WTC11 (cell line): Measurements from ENCODE around the gene AGFG2. TPM values are rescaled to one million over a fixed set of nuclear protein-coding genes. Genes with fewer than 3 reads are reported as not detected.

Experiments used
- ATAC-seq: fragments of 200-7000 bp; cut with Tn5 transposase; 2 replicates; pipeline ENCODE4 v1.10.0; 2021; ENCODE audit warnings: mild to moderate bottlenecking, moderate library complexity
- CTCF ChIA-PET: fragments of 300-600 bp; sonication (Branson Sonifier 250); formaldehyde crosslinking; loops from one replicate; lab custom pipeline; 2021; ENCODE audit warnings: antibody characterized with exemption; lab: Charles Lee
- POLR2A ChIA-PET: fragments of 350-600 bp; sonication (Branson Sonifier 250); formaldehyde crosslinking; loops from one replicate; lab custom pipeline; 2021; ENCODE audit warnings: antibody characterized with exemption; lab: Charles Lee
- DNase-seq: peaks from one replicate; pipeline ENCODE4 v3.0.0; 2021; ENCODE audit warnings: low spot score
- H3K27ac Mint-ChIP-seq: 2 replicates; pipeline ENCODE4 v1.8.0; 2021; ENCODE audit warnings: mixed read lengths
- H3K27me3 Mint-ChIP-seq: 2 replicates; pipeline ENCODE4 v1.8.0; 2021; ENCODE audit warnings: low read depth, mild to moderate bottlenecking, moderate library complexity, mixed read lengths
- H3K36me3 Mint-ChIP-seq: 2 replicates; pipeline ENCODE4 v1.8.0; 2021; ENCODE audit warnings: mixed read lengths
- H3K4me1 Mint-ChIP-seq: 2 replicates; pipeline ENCODE4 v1.8.0; 2022; ENCODE audit warnings: mixed read lengths
- H3K4me3 Mint-ChIP-seq: 2 replicates; pipeline ENCODE4 v1.8.0; 2021; ENCODE audit warnings: mild to moderate bottlenecking, moderate library complexity, mixed read lengths
- H3K9me3 Mint-ChIP-seq: 2 replicates; pipeline ENCODE4 v1.8.0; 2021; ENCODE audit warnings: mixed read lengths
- CREB1 ChIP-seq: sonication (generic); formaldehyde crosslinking; IDR thresholded peaks from 2 replicates; pipeline ENCODE4 v1.8.0; 2023; ENCODE audit warnings: mild to moderate bottlenecking, missing genetic modification reagents
- EMX1 ChIP-seq: fragments of 250-450 bp; sonication (Bioruptor Pico); IDR thresholded peaks from 2 replicates; pipeline ENCODE4 v1.8.0; 2021; ENCODE audit warnings: mild to moderate bottlenecking
- JUN ChIP-seq: sonication (generic); formaldehyde crosslinking; IDR thresholded peaks from 2 replicates; pipeline ENCODE4 v1.8.0; 2023; ENCODE audit warnings: mild to moderate bottlenecking, missing genetic modification reagents
- KAT7 ChIP-seq: sonication (generic); formaldehyde crosslinking; IDR thresholded peaks from 2 replicates; pipeline ENCODE4 v1.8.1; 2023; ENCODE audit warnings: missing genetic modification reagents, mild to moderate bottlenecking, borderline replicate concordance
- NR2C2 ChIP-seq: sonication (generic); formaldehyde crosslinking; IDR thresholded peaks from 2 replicates; pipeline ENCODE4 v1.8.0; 2022; ENCODE audit warnings: mild to moderate bottlenecking, missing genetic modification reagents
- PRRX2 ChIP-seq: fragments of 250-450 bp; sonication (Bioruptor Pico); IDR thresholded peaks from 2 replicates; pipeline ENCODE4 v1.8.0; 2021; ENCODE audit warnings: mild to moderate bottlenecking
- SP1 ChIP-seq: sonication (generic); formaldehyde crosslinking; conservative IDR thresholded peaks from 2 replicates; pipeline ENCODE4 v1.8.1; 2022; ENCODE audit warnings: missing genetic modification reagents
- ZNF317 ChIP-seq: sonication (generic); formaldehyde crosslinking; IDR thresholded peaks from 2 replicates; pipeline ENCODE4 v1.8.1; 2023; ENCODE audit warnings: low read depth, mild to moderate bottlenecking, moderate library complexity, missing genetic modification reagents, borderline replicate concordance
- ZNF396 ChIP-seq: fragments of 250-450 bp; sonication (Bioruptor Pico); IDR thresholded peaks from 2 replicates; pipeline ENCODE4 v1.8.0; 2021; ENCODE audit warnings: mild to moderate bottlenecking, moderate library complexity, borderline replicate concordance
- total RNA-seq: library from RNA; stranded (reverse); gene quantifications from 3 replicates; pipeline ENCODE4 v1.2.3, GENCODE V29; 2021
- TF ChIP-seq, protein P1 (sequence below): sonication (generic); formaldehyde crosslinking; IDR thresholded peaks from 2 replicates; pipeline ENCODE4 v1.8.1; 2022; ENCODE audit warnings: low read depth, missing genetic modification reagents, borderline replicate concordance
- TF ChIP-seq, protein P2 (sequence below): sonication (generic); formaldehyde crosslinking; IDR thresholded peaks from 2 replicates; pipeline ENCODE4 v1.8.0; 2022; ENCODE audit warnings: missing genetic modification reagents
- TF ChIP-seq, protein P3 (sequence below): sonication (generic); formaldehyde crosslinking; IDR thresholded peaks from 2 replicates; pipeline ENCODE4 v1.8.1; 2023; ENCODE audit warnings: mild to moderate bottlenecking, moderate library complexity, missing genetic modification reagents
- TF ChIP-seq, protein P4 (sequence below): fragments of 250-450 bp; sonication (Bioruptor Pico); IDR thresholded peaks from 2 replicates; pipeline ENCODE4 v1.9.0; 2021; ENCODE audit warnings: mild to moderate bottlenecking
- TF ChIP-seq, protein P5 (sequence below): sonication (generic); formaldehyde crosslinking; IDR thresholded peaks from 2 replicates; pipeline ENCODE4 v1.8.0; 2022; ENCODE audit warnings: mild to moderate bottlenecking, missing genetic modification reagents
- TF ChIP-seq, protein P6 (sequence below): sonication (generic); formaldehyde crosslinking; IDR thresholded peaks from 2 replicates; pipeline ENCODE4 v1.8.1; 2022; ENCODE audit warnings: mild to moderate bottlenecking, missing genetic modification reagents, moderate library complexity, borderline replicate concordance
- TF ChIP-seq, protein P7 (sequence below): sonication (generic); formaldehyde crosslinking; conservative IDR thresholded peaks from 2 replicates; pipeline ENCODE4 v1.8.1; 2023; ENCODE audit warnings: mild to moderate bottlenecking, low read depth, missing genetic modification reagents, moderate library complexity
- TF ChIP-seq, protein P8 (sequence below): sonication (generic); formaldehyde crosslinking; IDR thresholded peaks from 2 replicates; pipeline ENCODE4 v1.8.0; 2022; ENCODE audit warnings: mild to moderate bottlenecking, missing genetic modification reagents
- TF ChIP-seq, protein P9 (sequence below): sonication (generic); formaldehyde crosslinking; IDR thresholded peaks from 2 replicates; pipeline ENCODE4 v1.8.1; 2023; ENCODE audit warnings: mild to moderate bottlenecking, missing genetic modification reagents, moderate library complexity

The AGFG2 gene
- total RNA-seq, 1 experiment from 2014 or later: 6.4 TPM

DNA sequence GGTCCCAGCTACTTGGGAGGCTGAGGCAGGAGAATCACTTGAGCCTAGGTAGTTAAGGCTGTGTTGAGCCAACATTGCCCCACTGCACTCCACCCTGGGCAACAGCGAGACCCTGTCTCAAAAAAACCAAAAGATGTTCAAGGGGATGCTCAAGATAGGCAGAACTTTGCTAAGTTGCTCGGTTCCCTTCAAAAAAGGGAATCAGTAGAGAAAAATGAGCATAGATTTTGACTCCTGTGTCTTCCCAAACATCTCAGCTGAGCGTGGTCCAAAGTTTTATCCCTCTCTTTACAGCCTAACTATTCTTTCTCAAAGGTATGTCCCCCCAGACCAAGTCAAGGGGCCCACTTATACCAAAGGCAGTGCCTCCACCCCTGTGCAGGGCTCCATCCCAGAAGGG is 14.0 kb downstream of the AGFG2 start:
- DNase-seq (no peak), ATAC-seq (no peak)
- no peaks in the 10 kb centered on the region for H3K27me3 Mint-ChIP-seq
- H3K9me3 Mint-ChIP-seq: no peaks in the 10 kb centered on the region
- H3K4me3 Mint-ChIP-seq: no peak overlapping the region
- TF ChIP-seq SP1 (CRISPR knock-in tag): no peak
- TF ChIP-seq, protein P1, sequence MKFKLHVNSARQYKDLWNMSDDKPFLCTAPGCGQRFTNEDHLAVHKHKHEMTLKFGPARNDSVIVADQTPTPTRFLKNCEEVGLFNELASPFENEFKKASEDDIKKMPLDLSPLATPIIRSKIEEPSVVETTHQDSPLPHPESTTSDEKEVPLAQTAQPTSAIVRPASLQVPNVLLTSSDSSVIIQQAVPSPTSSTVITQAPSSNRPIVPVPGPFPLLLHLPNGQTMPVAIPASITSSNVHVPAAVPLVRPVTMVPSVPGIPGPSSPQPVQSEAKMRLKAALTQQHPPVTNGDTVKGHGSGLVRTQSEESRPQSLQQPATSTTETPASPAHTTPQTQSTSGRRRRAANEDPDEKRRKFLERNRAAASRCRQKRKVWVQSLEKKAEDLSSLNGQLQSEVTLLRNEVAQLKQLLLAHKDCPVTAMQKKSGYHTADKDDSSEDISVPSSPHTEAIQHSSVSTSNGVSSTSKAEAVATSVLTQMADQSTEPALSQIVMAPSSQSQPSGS (CRISPR knock-in tag): no peak
- TF ChIP-seq KAT7 (CRISPR knock-in tag): no peak
- TF ChIP-seq, protein P2, sequence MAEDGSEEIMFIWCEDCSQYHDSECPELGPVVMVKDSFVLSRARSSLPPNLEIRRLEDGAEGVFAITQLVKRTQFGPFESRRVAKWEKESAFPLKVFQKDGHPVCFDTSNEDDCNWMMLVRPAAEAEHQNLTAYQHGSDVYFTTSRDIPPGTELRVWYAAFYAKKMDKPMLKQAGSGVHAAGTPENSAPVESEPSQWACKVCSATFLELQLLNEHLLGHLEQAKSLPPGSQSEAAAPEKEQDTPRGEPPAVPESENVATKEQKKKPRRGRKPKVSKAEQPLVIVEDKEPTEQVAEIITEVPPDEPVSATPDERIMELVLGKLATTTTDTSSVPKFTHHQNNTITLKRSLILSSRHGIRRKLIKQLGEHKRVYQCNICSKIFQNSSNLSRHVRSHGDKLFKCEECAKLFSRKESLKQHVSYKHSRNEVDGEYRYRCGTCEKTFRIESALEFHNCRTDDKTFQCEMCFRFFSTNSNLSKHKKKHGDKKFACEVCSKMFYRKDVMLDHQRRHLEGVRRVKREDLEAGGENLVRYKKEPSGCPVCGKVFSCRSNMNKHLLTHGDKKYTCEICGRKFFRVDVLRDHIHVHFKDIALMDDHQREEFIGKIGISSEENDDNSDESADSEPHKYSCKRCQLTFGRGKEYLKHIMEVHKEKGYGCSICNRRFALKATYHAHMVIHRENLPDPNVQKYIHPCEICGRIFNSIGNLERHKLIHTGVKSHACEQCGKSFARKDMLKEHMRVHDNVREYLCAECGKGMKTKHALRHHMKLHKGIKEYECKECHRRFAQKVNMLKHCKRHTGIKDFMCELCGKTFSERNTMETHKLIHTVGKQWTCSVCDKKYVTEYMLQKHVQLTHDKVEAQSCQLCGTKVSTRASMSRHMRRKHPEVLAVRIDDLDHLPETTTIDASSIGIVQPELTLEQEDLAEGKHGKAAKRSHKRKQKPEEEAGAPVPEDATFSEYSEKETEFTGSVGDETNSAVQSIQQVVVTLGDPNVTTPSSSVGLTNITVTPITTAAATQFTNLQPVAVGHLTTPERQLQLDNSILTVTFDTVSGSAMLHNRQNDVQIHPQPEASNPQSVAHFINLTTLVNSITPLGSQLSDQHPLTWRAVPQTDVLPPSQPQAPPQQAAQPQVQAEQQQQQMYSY: no peak
- TF ChIP-seq CREB1: no peak
- TF ChIP-seq EMX1: no peak
- TF ChIP-seq ZNF317: no peak
- TF ChIP-seq, protein P3, sequence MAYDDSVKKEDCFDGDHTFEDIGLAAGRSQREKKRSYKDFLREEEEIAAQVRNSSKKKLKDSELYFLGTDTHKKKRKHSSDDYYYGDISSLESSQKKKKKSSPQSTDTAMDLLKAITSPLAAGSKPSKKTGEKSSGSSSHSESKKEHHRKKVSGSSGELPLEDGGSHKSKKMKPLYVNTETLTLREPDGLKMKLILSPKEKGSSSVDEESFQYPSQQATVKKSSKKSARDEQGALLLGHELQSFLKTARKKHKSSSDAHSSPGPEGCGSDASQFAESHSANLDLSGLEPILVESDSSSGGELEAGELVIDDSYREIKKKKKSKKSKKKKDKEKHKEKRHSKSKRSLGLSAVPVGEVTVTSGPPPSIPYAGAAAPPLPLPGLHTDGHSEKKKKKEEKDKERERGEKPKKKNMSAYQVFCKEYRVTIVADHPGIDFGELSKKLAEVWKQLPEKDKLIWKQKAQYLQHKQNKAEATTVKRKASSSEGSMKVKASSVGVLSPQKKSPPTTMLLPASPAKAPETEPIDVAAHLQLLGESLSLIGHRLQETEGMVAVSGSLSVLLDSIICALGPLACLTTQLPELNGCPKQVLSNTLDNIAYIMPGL (CRISPR knock-in tag): no peak
- TF ChIP-seq, protein P4, sequence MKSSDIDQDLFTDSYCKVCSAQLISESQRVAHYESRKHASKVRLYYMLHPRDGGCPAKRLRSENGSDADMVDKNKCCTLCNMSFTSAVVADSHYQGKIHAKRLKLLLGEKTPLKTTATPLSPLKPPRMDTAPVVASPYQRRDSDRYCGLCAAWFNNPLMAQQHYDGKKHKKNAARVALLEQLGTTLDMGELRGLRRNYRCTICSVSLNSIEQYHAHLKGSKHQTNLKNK: no peak
- TF ChIP-seq, protein P5, sequence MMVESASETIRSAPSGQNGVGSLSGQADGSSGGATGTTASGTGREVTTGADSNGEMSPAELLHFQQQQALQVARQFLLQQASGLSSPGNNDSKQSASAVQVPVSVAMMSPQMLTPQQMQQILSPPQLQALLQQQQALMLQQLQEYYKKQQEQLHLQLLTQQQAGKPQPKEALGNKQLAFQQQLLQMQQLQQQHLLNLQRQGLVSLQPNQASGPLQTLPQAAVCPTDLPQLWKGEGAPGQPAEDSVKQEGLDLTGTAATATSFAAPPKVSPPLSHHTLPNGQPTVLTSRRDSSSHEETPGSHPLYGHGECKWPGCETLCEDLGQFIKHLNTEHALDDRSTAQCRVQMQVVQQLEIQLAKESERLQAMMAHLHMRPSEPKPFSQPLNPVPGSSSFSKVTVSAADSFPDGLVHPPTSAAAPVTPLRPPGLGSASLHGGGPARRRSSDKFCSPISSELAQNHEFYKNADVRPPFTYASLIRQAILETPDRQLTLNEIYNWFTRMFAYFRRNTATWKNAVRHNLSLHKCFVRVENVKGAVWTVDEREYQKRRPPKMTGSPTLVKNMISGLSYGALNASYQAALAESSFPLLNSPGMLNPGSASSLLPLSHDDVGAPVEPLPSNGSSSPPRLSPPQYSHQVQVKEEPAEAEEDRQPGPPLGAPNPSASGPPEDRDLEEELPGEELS: no peak
- no peak for TF ChIP-seq NR2C2 (CRISPR knock-in tag)
- TF ChIP-seq ZNF396 (CRISPR knock-in tag): no peak
- TF ChIP-seq, protein P6, sequence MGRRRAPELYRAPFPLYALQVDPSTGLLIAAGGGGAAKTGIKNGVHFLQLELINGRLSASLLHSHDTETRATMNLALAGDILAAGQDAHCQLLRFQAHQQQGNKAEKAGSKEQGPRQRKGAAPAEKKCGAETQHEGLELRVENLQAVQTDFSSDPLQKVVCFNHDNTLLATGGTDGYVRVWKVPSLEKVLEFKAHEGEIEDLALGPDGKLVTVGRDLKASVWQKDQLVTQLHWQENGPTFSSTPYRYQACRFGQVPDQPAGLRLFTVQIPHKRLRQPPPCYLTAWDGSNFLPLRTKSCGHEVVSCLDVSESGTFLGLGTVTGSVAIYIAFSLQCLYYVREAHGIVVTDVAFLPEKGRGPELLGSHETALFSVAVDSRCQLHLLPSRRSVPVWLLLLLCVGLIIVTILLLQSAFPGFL (CRISPR knock-in tag): no peak
- TF ChIP-seq, protein P7, sequence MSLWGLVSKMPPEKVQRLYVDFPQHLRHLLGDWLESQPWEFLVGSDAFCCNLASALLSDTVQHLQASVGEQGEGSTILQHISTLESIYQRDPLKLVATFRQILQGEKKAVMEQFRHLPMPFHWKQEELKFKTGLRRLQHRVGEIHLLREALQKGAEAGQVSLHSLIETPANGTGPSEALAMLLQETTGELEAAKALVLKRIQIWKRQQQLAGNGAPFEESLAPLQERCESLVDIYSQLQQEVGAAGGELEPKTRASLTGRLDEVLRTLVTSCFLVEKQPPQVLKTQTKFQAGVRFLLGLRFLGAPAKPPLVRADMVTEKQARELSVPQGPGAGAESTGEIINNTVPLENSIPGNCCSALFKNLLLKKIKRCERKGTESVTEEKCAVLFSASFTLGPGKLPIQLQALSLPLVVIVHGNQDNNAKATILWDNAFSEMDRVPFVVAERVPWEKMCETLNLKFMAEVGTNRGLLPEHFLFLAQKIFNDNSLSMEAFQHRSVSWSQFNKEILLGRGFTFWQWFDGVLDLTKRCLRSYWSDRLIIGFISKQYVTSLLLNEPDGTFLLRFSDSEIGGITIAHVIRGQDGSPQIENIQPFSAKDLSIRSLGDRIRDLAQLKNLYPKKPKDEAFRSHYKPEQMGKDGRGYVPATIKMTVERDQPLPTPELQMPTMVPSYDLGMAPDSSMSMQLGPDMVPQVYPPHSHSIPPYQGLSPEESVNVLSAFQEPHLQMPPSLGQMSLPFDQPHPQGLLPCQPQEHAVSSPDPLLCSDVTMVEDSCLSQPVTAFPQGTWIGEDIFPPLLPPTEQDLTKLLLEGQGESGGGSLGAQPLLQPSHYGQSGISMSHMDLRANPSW: no peak
- no peak for TF ChIP-seq JUN (CRISPR knock-in tag)
- TF ChIP-seq, protein P8, sequence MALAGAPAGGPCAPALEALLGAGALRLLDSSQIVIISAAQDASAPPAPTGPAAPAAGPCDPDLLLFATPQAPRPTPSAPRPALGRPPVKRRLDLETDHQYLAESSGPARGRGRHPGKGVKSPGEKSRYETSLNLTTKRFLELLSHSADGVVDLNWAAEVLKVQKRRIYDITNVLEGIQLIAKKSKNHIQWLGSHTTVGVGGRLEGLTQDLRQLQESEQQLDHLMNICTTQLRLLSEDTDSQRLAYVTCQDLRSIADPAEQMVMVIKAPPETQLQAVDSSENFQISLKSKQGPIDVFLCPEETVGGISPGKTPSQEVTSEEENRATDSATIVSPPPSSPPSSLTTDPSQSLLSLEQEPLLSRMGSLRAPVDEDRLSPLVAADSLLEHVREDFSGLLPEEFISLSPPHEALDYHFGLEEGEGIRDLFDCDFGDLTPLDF: no peak
- TF ChIP-seq, protein P9, sequence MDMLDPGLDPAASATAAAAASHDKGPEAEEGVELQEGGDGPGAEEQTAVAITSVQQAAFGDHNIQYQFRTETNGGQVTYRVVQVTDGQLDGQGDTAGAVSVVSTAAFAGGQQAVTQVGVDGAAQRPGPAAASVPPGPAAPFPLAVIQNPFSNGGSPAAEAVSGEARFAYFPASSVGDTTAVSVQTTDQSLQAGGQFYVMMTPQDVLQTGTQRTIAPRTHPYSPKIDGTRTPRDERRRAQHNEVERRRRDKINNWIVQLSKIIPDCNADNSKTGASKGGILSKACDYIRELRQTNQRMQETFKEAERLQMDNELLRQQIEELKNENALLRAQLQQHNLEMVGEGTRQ (CRISPR knock-in tag): no peak
- no peak for TF ChIP-seq PRRX2 (CRISPR knock-in tag)
- no peak overlapping the region for H3K27ac Mint-ChIP-seq
- CTCF ChIA-PET: interaction anchor here (0.6 to 0.8 kb wide), 2 partner anchors 84 to 87 kb away, joined by 3 read pairs; no protein-coding TSS in a partner anchor
- peaks cover 5% of the 10 kb centered on the region for H3K36me3 Mint-ChIP-seq
- POLR2A ChIA-PET: no interaction called here
- no peaks in the 10 kb centered on the region for H3K4me1 Mint-ChIP-seq
